Dedifferentiated amniotic fluid mesenchymal stem cell (primary cell): Measurements from ENCODE around the gene ZNF629.
"Not testable (repeated sequence)": the region's sequence is repeated elsewhere in the genome, so short reads cannot be mapped to it uniquely, and the experiment has no call there.

Source experiments
- DNase-seq: peaks from one replicate; pipeline ENCODE4 v3.0.0-alpha.2; 2016; ENCODE audit errors: extremely low spot score

The ZNF629 gene

GRCh38 chr16:30786936-30787612, at the start of gene ZNF629:
Gene ZNF629, minus strand, starts transcription at chr16:30787205. Its CDS starts 2,723 bp downstream, at chr16:30784482.
- DNase-seq, result peak; percentile 18

GRCh38 chr16:30834130-30834740, 47.2 kb upstream of the ZNF629 start:
- no peak for DNase-seq

GRCh38 chr16:30830072-30830417, 43.0 kb upstream of the ZNF629 start:
- DNase-seq, result no peak

GRCh38 chr16:30829130-30830071, 42.4 kb upstream of the ZNF629 start:
- DNase-seq, result no peak

GRCh38 chr16:30821891-30822290, 34.9 kb upstream of the ZNF629 start:
- DNase-seq, result no peak

- DNase-seq, result not testable (repeated sequence)
Observed at GRCh38 chr16:30821441-30821840, 34.4 kb upstream of the ZNF629 start.

- no peak for DNase-seq
Observed at GRCh38 chr16:30820952-30821421, 34.0 kb upstream of the ZNF629 start.

GRCh38 chr16:30816769-30817168, 29.8 kb upstream of the ZNF629 start:
- no peak for DNase-seq

- DNase-seq, result no peak
Observed at GRCh38 chr16:30813821-30814189, 26.8 kb upstream of the ZNF629 start.

GRCh38 chr16:30809675-30810074, 22.7 kb upstream of the ZNF629 start:
- not testable (repeated sequence) for DNase-seq

GRCh38 chr16:30808890-30809426, 22.0 kb upstream of the ZNF629 start:
- not testable (repeated sequence) for DNase-seq

- no peak for DNase-seq
Observed at GRCh38 chr16:30808146-30808545, 21.1 kb upstream of the ZNF629 start.

- DNase-seq, result peak; percentile 69
Observed at GRCh38 chr16:30805370-30806169, 18.6 kb upstream of the ZNF629 start.

GRCh38 chr16:30805056-30805369, 18.0 kb upstream of the ZNF629 start:
- no peak for DNase-seq

GRCh38 chr16:30802936-30803335, 15.9 kb upstream of the ZNF629 start:
- DNase-seq, result no peak

- DNase-seq, result no peak
Observed at GRCh38 chr16:30797670-30798309, 10.8 kb upstream of the ZNF629 start.

GRCh38 chr16:30794634-30795033, 7.6 kb upstream of the ZNF629 start:
- no peak for DNase-seq

GRCh38 chr16:30793508-30794069, 6.6 kb upstream of the ZNF629 start:
- DNase-seq, result no peak

- DNase-seq, result peak; percentile 13
Observed at GRCh38 chr16:30787613-30788378, 791 bp upstream of the ZNF629 start.
